IMR-90 (cell line): ENCODE measurements around the gene NRF1. TPM values are rescaled to one million over a fixed set of nuclear protein-coding genes. Genes with fewer than 3 reads are reported as not detected.

Experiments
- ATAC-seq: fragments of 200-7000 bp; cut with Tn5 transposase; 2 replicates; pipeline ENCODE4 v1.9.1; 2020; ENCODE audit warnings: low read depth, mild to moderate bottlenecking, moderate library complexity
- BruUV-seq: library from RNA; stranded (reverse); fragments of 400-500 nt; replicated peaks from 2 replicates; lab custom pipeline; 2021; lab: Mats Ljungman, UMichigan
- CTCF ChIA-PET: fragments of 300-600 bp; formaldehyde crosslinking; extraction: SDS; loops from one replicate; lab custom pipeline; 2021; ENCODE audit warnings: antibody characterized with exemption; lab: Yijun Ruan, JAX
- POLR2A ChIA-PET: fragments of 300-600 bp; sonication (Branson Sonifier 250); formaldehyde crosslinking; loops from one replicate; lab custom pipeline; 2022; ENCODE audit warnings: antibody characterized with exemption; ENCODE audit not compliant: unreplicated experiment; lab: Charles Lee
- DNase-seq: peaks from one replicate; pipeline ENCODE4 v3.0.0; 2013
- H2AFZ ChIP-seq: replicated peaks from 2 replicates; pipeline ENCODE3; 2013; ENCODE audit warnings: low read length, mild to moderate bottlenecking; ENCODE audit not compliant: poor library complexity
- H2AK5ac ChIP-seq: 2 replicates; pipeline ENCODE4 v1.6.1; 2013; ENCODE audit warnings: low read depth, low read length, inconsistent platforms
- H2AK9ac ChIP-seq: replicated peaks from 2 replicates; pipeline ENCODE3; 2013; ENCODE audit warnings: mild to moderate bottlenecking, low read depth, low read length, moderate library complexity; ENCODE audit not compliant: poor library complexity
- H2BK120ac ChIP-seq: 2 replicates; pipeline ENCODE4 v1.6.1; 2013; ENCODE audit warnings: low read depth, low read length, inconsistent platforms
- H2BK15ac ChIP-seq: 3 replicates; pipeline ENCODE4 v1.6.1; 2013; ENCODE audit warnings: low read depth, low read length, inconsistent platforms
- H2BK20ac ChIP-seq: 2 replicates; pipeline ENCODE4 v1.6.1; 2013; ENCODE audit warnings: low read depth, mild to moderate bottlenecking, inconsistent platforms, low read length, moderate library complexity
- H2BK5ac ChIP-seq: 2 replicates; pipeline ENCODE4 v1.6.1; 2013; ENCODE audit warnings: mild to moderate bottlenecking, low read depth, low read length, inconsistent platforms; ENCODE audit not compliant: poor library complexity, severe bottlenecking
- H3K14ac ChIP-seq: replicated peaks from 2 replicates; pipeline ENCODE4 v1.6.1; 2013; ENCODE audit warnings: low read depth, low read length, inconsistent platforms
- H3K18ac ChIP-seq: 2 replicates; pipeline ENCODE4 v1.6.1; 2013; ENCODE audit warnings: low read depth, low read length, control low read depth
- H3K23ac ChIP-seq: 2 replicates; pipeline ENCODE4 v1.6.1; 2013; ENCODE audit warnings: low read depth, low read length, inconsistent platforms
- H3K27ac ChIP-seq: 2 replicates; pipeline ENCODE4 v1.5.1; 2013; ENCODE audit warnings: mild to moderate bottlenecking, control low read depth, low read length; ENCODE audit not compliant: insufficient read depth
- H3K27me3 ChIP-seq: 2 replicates; pipeline ENCODE4 v1.6.1; 2013; ENCODE audit warnings: low read length; ENCODE audit not compliant: control insufficient read depth, insufficient read depth
- H3K36me3 ChIP-seq: 2 replicates; pipeline ENCODE4 v1.6.1; 2013; ENCODE audit warnings: low read length, mixed read lengths; ENCODE audit not compliant: control insufficient read depth, insufficient read depth
- H3K4ac ChIP-seq: 2 replicates; pipeline ENCODE4 v1.6.1; 2013; ENCODE audit warnings: low read depth, low read length, inconsistent platforms
- H3K4me1 ChIP-seq: 2 replicates; pipeline ENCODE4 v1.6.1; 2013; ENCODE audit warnings: low read length, mixed read lengths; ENCODE audit not compliant: control insufficient read depth, insufficient read depth
- H3K4me2 ChIP-seq: 2 replicates; pipeline ENCODE4 v1.6.1; 2013; ENCODE audit warnings: low read depth, mild to moderate bottlenecking, control low read depth, low read length, moderate library complexity
- H3K4me3 ChIP-seq: 2 replicates; pipeline ENCODE4 v1.5.1; 2013; ENCODE audit warnings: low read depth, mild to moderate bottlenecking, control low read depth, low read length, moderate library complexity; ENCODE audit not compliant: insufficient read depth
- H3K56ac ChIP-seq: 2 replicates; pipeline ENCODE4 v1.6.1; 2013; ENCODE audit warnings: low read length, inconsistent platforms; ENCODE audit not compliant: insufficient read depth; ENCODE audit errors: extremely low read depth
- H3K79me1 ChIP-seq, 2 experiments: 2 replicates each; pipeline ENCODE4 v1.6.1; 2013; ENCODE audit warnings: low read length in 2 of 2, inconsistent platforms in 1 of 2, low read depth in 1 of 2
- H3K9ac ChIP-seq: 2 replicates; pipeline ENCODE4 v1.6.1; 2013; ENCODE audit warnings: low read depth, low read length, control low read depth
- H3K9me1 ChIP-seq: 2 replicates; pipeline ENCODE4 v1.6.1; 2013; ENCODE audit warnings: low read length, inconsistent platforms; ENCODE audit not compliant: insufficient read depth
- H3K9me3 ChIP-seq: 2 replicates; pipeline ENCODE4 v1.6.1; 2013; ENCODE audit warnings: low read length; ENCODE audit not compliant: control insufficient read depth, insufficient read depth
- H4K20me1 ChIP-seq: 2 replicates; pipeline ENCODE4 v1.6.1; 2013; ENCODE audit warnings: low read length, inconsistent platforms; ENCODE audit not compliant: insufficient read depth
- H4K5ac ChIP-seq: 2 replicates; pipeline ENCODE4 v1.6.1; 2013; ENCODE audit warnings: mild to moderate bottlenecking, low read depth, low read length, control low read depth
- H4K8ac ChIP-seq, 2 experiments: 2 replicates each; pipeline ENCODE4 v1.6.1; 2013; ENCODE audit warnings: low read depth in 2 of 2, low read length in 2 of 2, control low read depth in 1 of 2, inconsistent platforms in 1 of 2
- H4K91ac ChIP-seq: 2 replicates; pipeline ENCODE4 v1.6.1; 2013; ENCODE audit warnings: low read depth, low read length, inconsistent platforms; ENCODE audit not compliant: insufficient read depth
- CEBPB ChIP-seq: IDR thresholded peaks from 2 replicates; pipeline ENCODE4 v1.6.1; 2012; ENCODE audit warnings: low read depth, low read length, improper control_type of control experiment
- CHD1 ChIP-seq: IDR thresholded peaks from 2 replicates; pipeline ENCODE4 v1.6.1; 2012; ENCODE audit warnings: low read depth, low read length, improper control_type of control experiment
- CTCF ChIP-seq: conservative IDR thresholded peaks from 2 replicates; pipeline ENCODE4 v1.5.1; 2012; ENCODE audit warnings: mild to moderate bottlenecking, low read depth, low read length, improper control_type of control experiment
- ELK1 ChIP-seq: fragments of 150-350 bp; IDR thresholded peaks from 2 replicates; pipeline ENCODE4 v1.6.1; 2016; ENCODE audit warnings: low read depth, mild to moderate bottlenecking, low read length, moderate library complexity, borderline replicate concordance
- MAZ ChIP-seq: IDR thresholded peaks from 2 replicates; pipeline ENCODE4 v1.6.1; 2012; ENCODE audit warnings: low read depth, mild to moderate bottlenecking, low read length, improper control_type of control experiment, moderate library complexity, borderline replicate concordance
- MXI1 ChIP-seq: IDR thresholded peaks from 2 replicates; pipeline ENCODE4 v1.6.1; 2012; ENCODE audit warnings: low read depth, mild to moderate bottlenecking, low read length, moderate library complexity, borderline replicate concordance
- RAD21 ChIP-seq: IDR thresholded peaks from 2 replicates; pipeline ENCODE4 v1.6.1; 2012; ENCODE audit warnings: low read length, improper control_type of control experiment
- RCOR1 ChIP-seq: IDR thresholded peaks from 2 replicates; pipeline ENCODE4 v1.6.1; 2012; ENCODE audit warnings: mild to moderate bottlenecking, low read length, improper control_type of control experiment; ENCODE audit not compliant: insufficient replicate concordance
- RFX5 ChIP-seq: IDR thresholded peaks from 2 replicates; pipeline ENCODE4 v1.8.0; 2012; ENCODE audit warnings: low read depth, mild to moderate bottlenecking, low read length, moderate library complexity
- SMC3 ChIP-seq: fragments of 150-350 bp; IDR thresholded peaks from 2 replicates; pipeline ENCODE4 v1.6.1; 2016; ENCODE audit warnings: low read depth, mild to moderate bottlenecking, antibody characterized with exemption, low read length, moderate library complexity
- WGBS, 2 experiments: methylation state at CpG; one replicate each; pipeline versions ENCODE4 v1.1.5 to v1.1.7; 2013; ENCODE audit warnings: missing lambda C conversion rate in 2 of 2; ENCODE audit not compliant: insufficient read length in 1 of 2; ENCODE audit errors: extremely low coverage in 2 of 2; 5-methylcytosine and 5-hydroxymethylcytosine counted together
- dilution Hi-C: fragments of 300-500 bp; cut with HindIII; formaldehyde crosslinking; loops from one replicate; pipeline ENCODE4 v1.14.3; 2018; ENCODE audit warnings: low sequenced_read_pairs; ENCODE audit not compliant: unreplicated experiment
- in situ Hi-C: fragments of 300-500 bp; cut with MboI; formaldehyde crosslinking; loops from 3 replicates; pipeline ENCODE4 v1.14.3; 2019; ENCODE audit warnings: low sequenced_read_pairs, inconsistent platforms, mixed read lengths
- intact Hi-C: fragments of 100-400 bp; cut with micrococcal nuclease; formaldehyde crosslinking; loops from 2 replicates; pipeline ENCODE4 v1.10.0; 2022
- polyA plus RNA-seq, 3 experiments: library from polyadenylated mRNA; depleted of rRNA; stranded (reverse); fragments of >200 nt; gene quantifications; 2 replicates each; pipeline ENCODE4 v1.2.3, GENCODE V29; 2012; ENCODE audit warnings: low replicate concordance in 1 of 3
- total RNA-seq: library from RNA; depleted of rRNA; stranded (reverse); fragments of >200 nt; gene quantifications from 2 replicates; pipeline ENCODE4 v1.2.3, GENCODE V29; 2012

NRF1 gene
- total and polyA plus RNA-seq, 2 of the 4 experiments (the other 2 are of a cell fraction), result 11.4 to 15.8 TPM

- TF ChIP-seq RAD21, result no peak
These were observed 91.3 kb downstream of the NRF1 start (continued) for GRCh38 chr7:129702761-129703338.

GRCh38 chr7:129703751-129704150, 92.2 kb downstream of the NRF1 start:
- Histone ChIP-seq H3K79me1 (0 out of 4 replicates have a peak, but pooled peaks cover 0 to 4% of the 10 kb centered on the region in 2 experiments), H3K36me3 (peaks cover 4% of the 10 kb centered on the region; the same call in 1 of the 2 replicates), H3K23ac (no peak overlapping the region), H3K4ac (no peak overlapping the region), H3K4me1 (peaks cover 6% of the 10 kb centered on the region), H2BK5ac (no peak overlapping the region), H3K4me3 (no peak overlapping the region), H2AK9ac (no peak overlapping the region), H3K9ac (no peak overlapping the region), H2AFZ (no peak overlapping the region), H2BK20ac (no peak overlapping the region), H3K27me3 (no peaks in the 10 kb centered on the region), H2AK5ac (no peak overlapping the region), H4K8ac (no peak overlapping the region), H2BK15ac (no peak overlapping the region), H3K9me1 (no peaks in the 10 kb centered on the region; the same call in 1 of the 2 replicates), H4K91ac (no peak overlapping the region), H4K5ac (no peak overlapping the region), H3K14ac (no peak overlapping the region), H4K20me1 (no peaks in the 10 kb centered on the region), H3K18ac (no peak overlapping the region), H3K9me3 (no peaks in the 10 kb centered on the region), H3K27ac (no peak overlapping the region), H2BK120ac (no peak overlapping the region), H3K4me2 (no peak overlapping the region), H3K56ac (no peak overlapping the region)
- ChIA-PET CTCF (interaction anchor here (1.4 kb wide), 1 partner anchor 18 kb away, joined by 3 read pairs; no protein-coding TSS in a partner anchor), POLR2A (no interaction called here)
- no peak for TF ChIP-seq MAZ
- TF ChIP-seq SMC3, result no peak
- TF ChIP-seq MXI1, result no peak
- TF ChIP-seq CTCF, result no peak
- no peak for TF ChIP-seq CEBPB
- TF ChIP-seq ELK1, result no peak
- TF ChIP-seq RFX5, result no peak
- TF ChIP-seq RCOR1, result no peak
- no peak for TF ChIP-seq RAD21
- TF ChIP-seq CHD1, result no peak
- no CpG with 5 or more reads among the region's 4 CpGs for WGBS, 2 experiments
- in situ Hi-C loops (no loop called here), dilution Hi-C loops (no loop called here), intact Hi-C loops (no loop called here)
- DNase-seq (no peak), ATAC-seq (no peak)
- BruUV-seq, result no TSS peak
